Measurements from ENCODE around the gene KRT83.

KRT83 gene

GRCh38 chr12:52284562-52285171 is 36.5 kb downstream of the KRT83 start:
- no peak for DNase-seq

- no peak for DNase-seq
Measured at GRCh38 chr12:52280796-52281560, 40.2 kb downstream of the KRT83 start.

GRCh38 chr12:52280319-52280795 is 40.8 kb downstream of the KRT83 start:
- peak; percentile 30 for DNase-seq

- DNase-seq: no peak
Measured at GRCh38 chr12:52279422-52280318, 41.5 kb downstream of the KRT83 start.

- DNase-seq: peak; percentile 53
Measured at GRCh38 chr12:52278575-52279421, 42.4 kb downstream of the KRT83 start.

- no peak for DNase-seq
Measured at GRCh38 chr12:52277486-52278245, 43.5 kb downstream of the KRT83 start.

- no peak for DNase-seq
Measured at GRCh38 chr12:52275686-52276085, 45.5 kb downstream of the KRT83 start.

- no peak for DNase-seq
Measured at GRCh38 chr12:52274521-52275120, 46.6 kb downstream of the KRT83 start, which contains the start of gene KRT86. KRT86 (plus strand) TSS chr12:52274645; CDS start chr12:52301917, 27,272 bp downstream.

GRCh38 chr12:52271158-52271557 is 50.0 kb downstream of the KRT83 start:
- DNase-seq: no peak

- DNase-seq: no peak
Measured at GRCh38 chr12:52270541-52271070, 50.6 kb downstream of the KRT83 start.

- DNase-seq: no peak
Measured at GRCh38 chr12:52268212-52268611, 53.0 kb downstream of the KRT83 start.

- DNase-seq: no peak
Measured at GRCh38 chr12:52267699-52268098, 53.5 kb downstream of the KRT83 start.

- no peak for DNase-seq
Measured at GRCh38 chr12:52267266-52267665, 53.9 kb downstream of the KRT83 start.

- DNase-seq: no peak
Measured at GRCh38 chr12:52266514-52266913, 54.7 kb downstream of the KRT83 start.

- no peak for DNase-seq
Measured at GRCh38 chr12:52264435-52264825, 56.8 kb downstream of the KRT83 start.

Measured in CD4-positive, alpha-beta T cell treated with Interferon gamma for 1 hour (primary cell).